Prostate gland (tissue), 2 donors: ENCODE data around the gene SLITRK1. TPM values are rescaled to one million over a fixed set of nuclear protein-coding genes. Genes with fewer than 3 reads are reported as not detected.

Experiments used
- DNase-seq: peaks from one replicate; pipeline ENCODE4 v3.0.0-alpha.2; 2019; ENCODE audit warnings: low spot score
- H3K27ac ChIP-seq, 2 donors: fragments of 200-600 bp; sonication (generic); 2 replicates each; pipeline ENCODE4 v1.5.1; 2017 to 2019
- H3K27me3 ChIP-seq: fragments of 200-600 bp; sonication (generic); replicated peaks from 2 replicates; pipeline ENCODE4 v1.5.1; 2019; ENCODE audit not compliant: insufficient read depth
- H3K36me3 ChIP-seq, 2 donors: fragments of 200-600 bp; sonication (generic); 1 replicate in 1 of 2; 2 replicates in 1 of 2; pipeline versions ENCODE4 v1.5.1 to v1.8.1; 2017 to 2019
- H3K4me1 ChIP-seq: fragments of 200-600 bp; sonication (generic); replicated peaks from 2 replicates; pipeline ENCODE4 v1.5.1; 2019
- H3K4me3 ChIP-seq, 2 donors: fragments of 200-600 bp; sonication (generic); 2 replicates each; pipeline ENCODE4 v1.5.1; 2017 to 2019
- H3K9me3 ChIP-seq: fragments of 200-600 bp; sonication (generic); 2 replicates; pipeline ENCODE4 v1.5.1; 2017
- POLR2A ChIP-seq: fragments of 450-650 bp; IDR thresholded peaks from one replicate; pipeline ENCODE4 v1.6.1; 2016; ENCODE audit warnings: antibody characterized with exemption, mild to moderate bottlenecking
- POLR2AphosphoS5 ChIP-seq: sonication (generic); formaldehyde crosslinking; IDR thresholded peaks from one replicate; pipeline ENCODE4 v1.6.1; 2017; ENCODE audit warnings: antibody characterized with exemption
- WGBS: methylation state at CpG from one replicate; pipeline ENCODE4 v1.1.5; 2018; 5-methylcytosine and 5-hydroxymethylcytosine counted together
- intact Hi-C: fragments of 100-400 bp; cut with DNase I; formaldehyde crosslinking; loops from one replicate; pipeline ENCODE4 v1.14.2; 2022
- total RNA-seq, 2 donors: library from RNA; depleted of rRNA; stranded (reverse); fragments of >200 nt; gene quantifications; one replicate each; pipeline ENCODE4 v1.1.0, GENCODE V29; 2016
- TF ChIP-seq, protein P1 (sequence below), 4 experiments: fragments of 200-600 bp in 2 of 4; fragments of 450-650 bp in 2 of 4; sonication (generic) in 2 of 4; IDR thresholded peaks; 1 replicate in 3 of 4; 2 replicates in 1 of 4; pipeline ENCODE4 v1.5.1; 2016 to 2019; ENCODE audit warnings: antibody characterized with exemption in 4 of 4, mild to moderate bottlenecking in 2 of 4, moderate library complexity in 2 of 4

Gene SLITRK1
- total RNA-seq, 2 donors from 2014 or later = not detected

DNA sequence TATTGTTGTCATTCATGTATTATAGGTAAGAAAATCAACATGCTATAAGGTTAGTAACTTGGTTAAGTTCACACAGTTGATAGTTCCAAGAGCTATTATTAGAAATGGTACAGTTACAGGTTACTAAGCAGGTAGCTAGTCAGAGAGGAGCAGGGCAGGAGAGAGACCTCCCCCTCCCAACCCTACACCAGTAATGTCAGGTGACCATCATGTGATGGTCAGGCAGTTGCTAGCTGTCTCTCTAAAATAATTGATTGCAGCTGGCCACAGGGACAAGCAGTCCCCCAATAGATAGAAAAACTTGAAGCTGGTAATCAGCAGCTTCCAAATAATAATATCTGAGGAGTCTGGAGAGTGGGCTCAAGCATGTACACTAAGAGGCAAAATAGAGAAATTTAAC, 14.6 kb downstream of the SLITRK1 start:
- Histone ChIP-seq H3K9me3 (no peaks in the 10 kb centered on the region), H3K27ac (no peak overlapping the region), H3K27me3 (no peaks in the 10 kb centered on the region), H3K36me3 (no peaks in the 10 kb centered on the region), H3K4me3 (no peak overlapping the region), H3K4me1 (no peaks in the 10 kb centered on the region)
- TF ChIP-seq POLR2AphosphoS5 = no peak
- TF ChIP-seq, protein P1, sequence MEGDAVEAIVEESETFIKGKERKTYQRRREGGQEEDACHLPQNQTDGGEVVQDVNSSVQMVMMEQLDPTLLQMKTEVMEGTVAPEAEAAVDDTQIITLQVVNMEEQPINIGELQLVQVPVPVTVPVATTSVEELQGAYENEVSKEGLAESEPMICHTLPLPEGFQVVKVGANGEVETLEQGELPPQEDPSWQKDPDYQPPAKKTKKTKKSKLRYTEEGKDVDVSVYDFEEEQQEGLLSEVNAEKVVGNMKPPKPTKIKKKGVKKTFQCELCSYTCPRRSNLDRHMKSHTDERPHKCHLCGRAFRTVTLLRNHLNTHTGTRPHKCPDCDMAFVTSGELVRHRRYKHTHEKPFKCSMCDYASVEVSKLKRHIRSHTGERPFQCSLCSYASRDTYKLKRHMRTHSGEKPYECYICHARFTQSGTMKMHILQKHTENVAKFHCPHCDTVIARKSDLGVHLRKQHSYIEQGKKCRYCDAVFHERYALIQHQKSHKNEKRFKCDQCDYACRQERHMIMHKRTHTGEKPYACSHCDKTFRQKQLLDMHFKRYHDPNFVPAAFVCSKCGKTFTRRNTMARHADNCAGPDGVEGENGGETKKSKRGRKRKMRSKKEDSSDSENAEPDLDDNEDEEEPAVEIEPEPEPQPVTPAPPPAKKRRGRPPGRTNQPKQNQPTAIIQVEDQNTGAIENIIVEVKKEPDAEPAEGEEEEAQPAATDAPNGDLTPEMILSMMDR (IDR thresholded peaks at IDR 0.05) = no peak
- TF ChIP-seq POLR2A = no peak
- intact Hi-C loops = no loop called here
- DNase-seq = no peak

DNA sequence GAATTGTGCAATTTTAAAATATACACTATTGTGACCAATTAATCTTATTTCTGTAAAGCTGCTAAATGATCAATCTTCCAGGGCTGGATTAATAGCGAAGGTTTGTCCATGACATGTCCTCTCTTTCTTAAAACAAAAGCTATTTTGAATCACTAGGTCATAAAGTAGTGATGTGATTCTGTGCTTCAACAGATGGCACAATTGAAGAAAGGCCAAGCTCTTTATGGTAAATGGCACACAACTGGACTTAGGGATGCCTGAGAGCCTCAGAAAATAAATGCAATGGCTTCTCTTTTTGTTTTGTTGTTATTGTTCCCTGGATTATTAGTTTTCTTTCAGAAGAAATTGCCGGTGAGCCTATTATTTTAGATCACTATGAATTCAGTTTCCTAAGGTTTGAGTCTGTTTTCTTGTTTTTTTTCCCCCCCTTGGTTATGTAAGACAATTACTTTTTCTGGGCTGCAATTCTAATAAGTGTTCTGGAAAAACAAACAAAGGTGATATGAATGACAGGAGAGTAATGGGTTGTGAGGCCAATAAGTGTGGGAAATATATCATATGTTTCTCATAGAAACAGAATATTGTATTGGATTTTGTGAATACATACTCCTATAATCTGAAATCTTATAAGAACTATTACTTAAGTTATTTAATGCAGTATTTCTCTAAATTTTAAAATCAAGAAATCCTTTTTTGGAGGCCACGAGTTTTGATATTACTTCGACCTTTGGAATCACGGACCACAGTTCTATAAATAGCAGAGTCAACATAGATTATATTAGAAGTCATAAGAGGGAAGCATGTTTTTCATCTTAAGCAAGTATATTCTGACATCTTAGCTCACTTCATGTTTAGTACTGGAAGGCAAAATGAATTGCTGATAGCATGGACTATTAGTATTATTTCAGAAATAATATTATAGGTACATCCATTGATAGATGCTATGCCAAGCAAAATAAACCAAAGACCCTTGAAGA, 16.8 kb downstream of the SLITRK1 start:
- intact Hi-C loops = no loop called here

DNA sequence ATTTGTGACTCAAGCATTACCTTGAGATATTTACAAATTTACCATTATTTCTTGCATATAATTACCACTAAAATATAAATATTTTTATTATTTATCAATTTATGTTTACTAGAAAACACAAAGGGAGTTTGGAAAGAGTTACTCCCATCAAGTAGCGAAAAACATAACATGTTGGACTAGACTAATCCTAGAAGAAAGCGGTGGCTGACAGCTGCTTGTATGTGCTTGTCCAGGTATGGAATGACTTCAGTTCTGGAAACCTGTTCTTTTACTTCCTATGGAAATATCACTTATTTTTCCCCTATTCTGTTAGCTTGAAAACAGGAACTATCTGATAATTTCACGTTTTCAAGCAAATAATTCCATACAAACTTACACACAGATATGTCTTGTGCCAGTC, 28.5 kb downstream of the SLITRK1 start:
- no peaks in the 10 kb centered on the region for H3K27me3 ChIP-seq
- H3K27ac ChIP-seq = no peak overlapping the region
- no peaks in the 10 kb centered on the region for H3K9me3 ChIP-seq
- H3K36me3 ChIP-seq = no peaks in the 10 kb centered on the region
- intact Hi-C loops = no loop called here
- no peaks in the 10 kb centered on the region for H3K4me1 ChIP-seq
- TF ChIP-seq, protein P1 (IDR thresholded peaks at IDR 0.05) = no peak
- no peak for TF ChIP-seq POLR2A
- TF ChIP-seq POLR2AphosphoS5 = no peak
- DNase-seq = no peak
- WGBS = 58% methylated on average over 3 of the region's 3 CpGs
- H3K4me3 ChIP-seq = no peak overlapping the region

More for the DNA sequence above, 16.8 kb downstream of the SLITRK1 start:
- no peak for DNase-seq
- 94% methylated on average over 5 of the region's 5 CpGs for WGBS
- no peak overlapping the region for H3K27ac ChIP-seq
- TF ChIP-seq, protein P1 (IDR thresholded peaks at IDR 0.05) = no peak
- TF ChIP-seq POLR2AphosphoS5 = no peak
- no peaks in the 10 kb centered on the region for H3K36me3 ChIP-seq
- H3K4me3 ChIP-seq = no peak overlapping the region
- H3K27me3 ChIP-seq = no peaks in the 10 kb centered on the region
- H3K9me3 ChIP-seq = no peaks in the 10 kb centered on the region
- H3K4me1 ChIP-seq = no peaks in the 10 kb centered on the region

DNA sequence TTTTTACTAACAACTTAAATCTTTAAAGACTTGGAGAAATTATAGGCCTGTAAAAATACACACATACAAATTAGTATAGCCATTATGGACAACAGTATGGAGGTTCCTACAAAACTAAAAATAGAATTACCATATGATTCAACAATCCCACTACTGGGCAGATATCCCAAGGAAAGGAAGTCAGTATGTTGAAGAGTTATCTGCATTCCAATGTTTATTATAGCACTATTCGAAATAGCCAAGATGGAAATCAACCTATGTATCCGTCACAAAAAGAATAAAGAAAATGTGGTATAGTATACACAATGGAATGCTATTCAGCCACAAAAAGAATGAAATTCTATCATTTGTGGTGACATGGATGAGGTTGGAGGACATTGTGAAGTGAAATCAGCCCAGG, 37.2 kb downstream of the SLITRK1 start:
- Histone ChIP-seq H3K4me1 (no peaks in the 10 kb centered on the region), H3K36me3 (no peaks in the 10 kb centered on the region), H3K4me3 (no peak overlapping the region), H3K27me3 (no peaks in the 10 kb centered on the region), H3K9me3 (no peaks in the 10 kb centered on the region), H3K27ac (no peak overlapping the region)
- WGBS = 74% methylated on average over 2 of the region's 2 CpGs
- no peak for DNase-seq
- intact Hi-C loops = no loop called here
- TF ChIP-seq, protein P1 (IDR thresholded peaks at IDR 0.05) = no peak
- TF ChIP-seq POLR2AphosphoS5 (no peak), POLR2A (no peak)

DNA sequence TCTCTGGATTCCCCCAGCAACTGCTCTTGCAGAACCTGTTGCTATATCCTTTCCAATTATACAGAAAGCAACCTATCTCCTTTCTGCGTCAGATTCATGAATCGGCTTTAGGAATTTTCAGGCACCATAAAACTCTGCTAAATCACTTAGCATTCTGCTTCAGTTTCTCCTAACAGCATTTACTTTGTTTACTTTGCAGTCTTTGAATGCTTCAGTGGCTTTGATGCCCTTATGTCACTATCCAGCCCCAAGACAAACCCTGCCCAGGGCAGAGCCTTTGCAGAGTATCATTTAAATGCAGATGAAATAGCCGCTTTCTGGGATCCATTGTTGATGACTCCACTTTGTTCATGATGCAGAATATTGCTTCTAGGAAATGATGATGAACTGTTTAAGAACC, 43.1 kb downstream of the SLITRK1 start:
- 26% methylated on average over 3 of the region's 3 CpGs for WGBS
- H3K4me1 ChIP-seq = no peaks in the 10 kb centered on the region
- no peaks in the 10 kb centered on the region for H3K36me3 ChIP-seq
- no peak for DNase-seq
- intact Hi-C loops = no loop called here
- no peaks in the 10 kb centered on the region for H3K27me3 ChIP-seq
- no peaks in the 10 kb centered on the region for H3K9me3 ChIP-seq
- H3K4me3 ChIP-seq = no peak overlapping the region
- H3K27ac ChIP-seq = no peak overlapping the region
- TF ChIP-seq, protein P1 (IDR thresholded peaks at IDR 0.05) = no peak
- TF ChIP-seq POLR2AphosphoS5 (no peak), POLR2A (no peak)
